Fibroblast of mammary gland (primary cell): Measurements from ENCODE around the gene RASGRF2.

ENCODE experiments used
- DNase-seq: peaks from one replicate; pipeline ENCODE4 v3.0.0-alpha.2; 2010; ENCODE audit warnings: low read depth
- H3K4me3 ChIP-seq: 2 replicates; pipeline ENCODE4 v1.5.1; 2011; ENCODE audit warnings: low read depth, mild to moderate bottlenecking, low read length, moderate library complexity; ENCODE audit not compliant: control insufficient read depth
- TF ChIP-seq, protein P1 (sequence below): conservative IDR thresholded peaks from 2 replicates; pipeline ENCODE4 v1.5.1; 2011; ENCODE audit warnings: low read depth, low read length, inconsistent platforms; ENCODE audit not compliant: control insufficient read depth, insufficient read depth

RASGRF2 gene

DNA sequence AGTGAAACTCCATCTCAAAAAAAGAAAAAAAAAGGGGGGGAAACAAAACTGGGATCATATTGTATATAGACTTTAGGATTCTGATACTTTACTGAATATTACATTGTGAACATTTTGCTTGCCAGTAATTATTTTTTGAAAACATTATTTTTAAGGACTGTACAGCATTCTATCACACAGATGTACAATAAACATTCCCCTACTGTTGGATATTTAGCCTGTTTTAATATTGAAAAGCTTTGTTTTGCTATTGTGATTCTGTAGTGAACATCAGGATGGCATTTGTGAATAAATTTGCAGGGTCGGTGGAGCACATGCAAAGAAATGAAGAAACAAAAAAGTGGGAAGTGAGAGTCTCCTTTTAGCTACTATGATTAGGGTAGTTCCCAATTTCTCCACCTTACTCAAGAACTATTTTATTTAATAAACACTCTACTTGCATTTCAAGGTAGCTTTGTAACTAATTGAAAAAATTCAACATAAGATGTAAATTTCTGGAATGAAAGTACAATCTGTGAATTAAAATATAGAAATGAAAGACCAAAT is 18.7 kb downstream of the RASGRF2 start:
- no peak overlapping the region for H3K4me3 ChIP-seq
- TF ChIP-seq, protein P1, sequence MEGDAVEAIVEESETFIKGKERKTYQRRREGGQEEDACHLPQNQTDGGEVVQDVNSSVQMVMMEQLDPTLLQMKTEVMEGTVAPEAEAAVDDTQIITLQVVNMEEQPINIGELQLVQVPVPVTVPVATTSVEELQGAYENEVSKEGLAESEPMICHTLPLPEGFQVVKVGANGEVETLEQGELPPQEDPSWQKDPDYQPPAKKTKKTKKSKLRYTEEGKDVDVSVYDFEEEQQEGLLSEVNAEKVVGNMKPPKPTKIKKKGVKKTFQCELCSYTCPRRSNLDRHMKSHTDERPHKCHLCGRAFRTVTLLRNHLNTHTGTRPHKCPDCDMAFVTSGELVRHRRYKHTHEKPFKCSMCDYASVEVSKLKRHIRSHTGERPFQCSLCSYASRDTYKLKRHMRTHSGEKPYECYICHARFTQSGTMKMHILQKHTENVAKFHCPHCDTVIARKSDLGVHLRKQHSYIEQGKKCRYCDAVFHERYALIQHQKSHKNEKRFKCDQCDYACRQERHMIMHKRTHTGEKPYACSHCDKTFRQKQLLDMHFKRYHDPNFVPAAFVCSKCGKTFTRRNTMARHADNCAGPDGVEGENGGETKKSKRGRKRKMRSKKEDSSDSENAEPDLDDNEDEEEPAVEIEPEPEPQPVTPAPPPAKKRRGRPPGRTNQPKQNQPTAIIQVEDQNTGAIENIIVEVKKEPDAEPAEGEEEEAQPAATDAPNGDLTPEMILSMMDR = no peak
- DNase-seq = no peak

DNA sequence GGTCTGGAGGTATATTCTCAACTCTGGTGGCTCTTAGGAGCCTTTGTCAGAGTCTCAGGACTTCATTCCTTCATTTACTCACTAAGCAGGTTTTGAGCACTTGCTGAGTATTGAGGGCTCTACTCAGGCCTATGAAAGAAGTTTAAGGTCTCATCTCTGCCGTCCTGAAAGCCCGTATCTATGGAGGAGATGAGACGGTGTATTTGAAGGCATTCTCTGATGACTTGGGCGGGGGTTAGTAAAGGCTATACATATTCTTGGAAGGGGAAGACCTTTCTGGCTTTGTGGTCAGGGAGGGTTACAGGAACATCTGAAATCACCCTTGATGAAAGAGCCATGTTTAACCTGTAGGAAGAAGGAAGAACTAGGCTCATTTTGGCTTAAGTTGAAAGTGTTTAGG is 21.9 kb downstream of the RASGRF2 start:
- no peak for DNase-seq
- TF ChIP-seq, protein P1 = no peak
- H3K4me3 ChIP-seq = no peak overlapping the region

DNA sequence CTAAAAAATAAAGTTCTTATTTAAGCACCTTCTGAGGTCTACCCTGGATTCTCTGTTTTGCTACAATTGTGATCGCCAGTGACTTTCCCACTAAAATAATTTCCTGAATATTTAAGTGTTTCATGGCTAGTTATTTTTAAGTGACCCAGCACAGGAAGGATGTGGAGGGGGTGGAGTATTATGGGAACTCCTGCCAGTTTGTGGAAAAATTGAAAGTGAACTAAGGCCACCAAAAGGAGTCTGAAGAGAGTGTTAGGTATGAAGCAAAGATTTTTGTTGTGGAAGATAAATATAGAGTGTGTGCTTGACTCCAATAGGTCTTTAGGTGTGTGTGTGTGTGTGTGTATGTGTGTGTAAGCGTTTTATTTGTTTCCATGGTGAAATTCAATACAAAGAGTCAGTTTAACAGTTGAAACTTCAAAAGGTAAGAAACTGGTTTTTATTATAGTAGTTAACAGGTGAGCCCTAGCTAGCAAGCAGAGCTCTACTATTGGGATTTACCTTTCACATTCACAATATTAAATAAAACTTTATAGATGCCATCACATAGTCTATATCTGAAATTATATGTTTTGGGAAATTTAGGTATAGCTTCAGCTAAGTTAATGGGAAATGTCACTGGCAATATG is 25.6 kb downstream of the RASGRF2 start:
- TF ChIP-seq, protein P1 = no peak
- DNase-seq = no peak

DNA sequence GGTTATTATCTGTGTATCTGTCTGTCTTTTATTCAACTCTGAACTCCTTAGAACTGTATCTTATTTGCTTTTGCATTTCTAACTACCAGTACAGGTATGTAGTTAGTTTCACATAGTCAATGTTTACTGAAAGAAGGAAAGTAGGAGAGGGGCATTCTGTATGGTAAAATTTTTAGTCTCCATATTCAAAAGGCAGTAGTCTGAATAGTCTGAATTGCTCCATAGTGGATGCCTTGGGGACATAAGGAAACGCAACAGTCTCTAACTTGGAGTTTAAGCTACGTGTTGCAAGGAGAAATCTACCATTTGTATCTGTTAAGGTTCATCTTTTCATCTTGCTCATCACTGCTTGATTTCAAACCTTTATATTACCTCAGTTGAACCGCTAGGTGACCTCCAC is 26.2 kb downstream of the RASGRF2 start:
- TF ChIP-seq, protein P1 = no peak
- DNase-seq = no peak
- H3K4me3 ChIP-seq = no peak overlapping the region

More for the DNA sequence above, 25.6 kb downstream of the RASGRF2 start:
- no peak overlapping the region for H3K4me3 ChIP-seq

DNA sequence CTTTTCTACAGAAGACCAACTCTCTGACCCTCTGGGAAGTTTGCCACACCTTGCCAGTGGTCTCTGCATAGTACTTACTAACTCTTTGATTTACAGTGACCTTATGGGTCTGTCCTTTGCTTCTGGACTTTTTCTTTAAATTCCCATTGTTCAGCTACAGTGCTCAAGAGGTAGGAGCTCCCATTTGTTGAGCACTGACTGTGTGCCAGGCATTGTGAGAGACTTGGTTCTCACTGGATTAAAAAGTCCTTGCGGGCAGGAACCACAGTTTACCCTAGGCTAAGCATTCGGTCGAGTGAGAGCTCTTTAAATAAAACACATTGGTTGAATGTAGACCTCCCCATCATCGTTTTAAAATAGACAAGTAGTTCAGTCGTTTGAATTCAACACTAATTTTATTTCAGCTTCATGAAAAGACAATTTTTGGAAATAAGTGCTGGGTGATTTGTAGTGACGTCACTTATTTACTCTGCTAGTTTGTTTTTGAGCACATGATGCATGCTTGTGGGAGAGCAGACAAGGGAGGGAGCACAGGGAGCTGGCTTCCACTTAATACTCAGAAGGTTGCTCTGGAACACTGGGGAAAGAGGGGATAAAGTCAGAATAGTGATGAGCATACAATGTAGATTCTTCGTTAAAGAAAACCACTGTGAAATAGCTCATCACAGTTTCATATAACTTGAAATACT is 27.1 kb downstream of the RASGRF2 start:
- TF ChIP-seq, protein P1 = no peak
- no peak for DNase-seq
- no peak overlapping the region for H3K4me3 ChIP-seq

DNA sequence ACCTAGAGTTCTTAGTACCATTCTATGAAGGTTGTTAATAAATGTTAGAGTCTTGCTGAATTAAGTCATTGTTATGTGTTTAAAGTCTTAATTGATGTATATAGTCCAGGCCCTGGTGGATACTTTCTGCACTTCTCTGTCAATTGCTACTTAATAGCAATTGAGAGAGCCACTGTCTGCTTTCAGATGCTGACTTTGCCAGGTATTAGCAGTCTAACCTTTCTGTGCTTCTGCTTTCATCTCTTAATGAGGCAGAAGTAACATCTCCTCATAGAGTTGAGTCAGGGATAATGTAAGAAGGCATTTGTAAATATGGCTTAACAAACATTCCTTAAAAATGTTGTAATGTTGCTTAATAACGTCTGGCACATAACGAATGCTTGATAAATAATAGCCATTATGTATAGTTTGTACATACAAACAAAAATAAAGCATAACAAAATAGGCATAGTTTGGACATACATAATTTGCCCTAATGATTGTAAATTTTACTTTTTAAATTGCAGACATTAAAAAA is 28.3 kb downstream of the RASGRF2 start:
- TF ChIP-seq, protein P1 = no peak
- no peak for DNase-seq

More for the DNA sequence above, 28.3 kb downstream of the RASGRF2 start:
- no peak overlapping the region for H3K4me3 ChIP-seq
